GM18505 (cell line): Measurements from ENCODE around the gene NOXA1.
"Not testable (repeated sequence)": the region's sequence is repeated elsewhere in the genome, so short reads cannot be mapped to it uniquely, and the experiment has no call there.

Experiments used
- ATAC-seq: cut with Tn5 transposase; IDR thresholded peaks from one replicate; pipeline ENCODE4 v1.9.1; 2021; ENCODE audit not compliant: unreplicated experiment
- POLR2A ChIP-seq: IDR thresholded peaks from 4 replicates; pipeline ENCODE4 v1.6.1; 2011; ENCODE audit warnings: borderline replicate concordance; ENCODE audit not compliant: insufficient read depth, insufficient read length; ENCODE audit errors: extremely low read depth

Gene NOXA1

DNA sequence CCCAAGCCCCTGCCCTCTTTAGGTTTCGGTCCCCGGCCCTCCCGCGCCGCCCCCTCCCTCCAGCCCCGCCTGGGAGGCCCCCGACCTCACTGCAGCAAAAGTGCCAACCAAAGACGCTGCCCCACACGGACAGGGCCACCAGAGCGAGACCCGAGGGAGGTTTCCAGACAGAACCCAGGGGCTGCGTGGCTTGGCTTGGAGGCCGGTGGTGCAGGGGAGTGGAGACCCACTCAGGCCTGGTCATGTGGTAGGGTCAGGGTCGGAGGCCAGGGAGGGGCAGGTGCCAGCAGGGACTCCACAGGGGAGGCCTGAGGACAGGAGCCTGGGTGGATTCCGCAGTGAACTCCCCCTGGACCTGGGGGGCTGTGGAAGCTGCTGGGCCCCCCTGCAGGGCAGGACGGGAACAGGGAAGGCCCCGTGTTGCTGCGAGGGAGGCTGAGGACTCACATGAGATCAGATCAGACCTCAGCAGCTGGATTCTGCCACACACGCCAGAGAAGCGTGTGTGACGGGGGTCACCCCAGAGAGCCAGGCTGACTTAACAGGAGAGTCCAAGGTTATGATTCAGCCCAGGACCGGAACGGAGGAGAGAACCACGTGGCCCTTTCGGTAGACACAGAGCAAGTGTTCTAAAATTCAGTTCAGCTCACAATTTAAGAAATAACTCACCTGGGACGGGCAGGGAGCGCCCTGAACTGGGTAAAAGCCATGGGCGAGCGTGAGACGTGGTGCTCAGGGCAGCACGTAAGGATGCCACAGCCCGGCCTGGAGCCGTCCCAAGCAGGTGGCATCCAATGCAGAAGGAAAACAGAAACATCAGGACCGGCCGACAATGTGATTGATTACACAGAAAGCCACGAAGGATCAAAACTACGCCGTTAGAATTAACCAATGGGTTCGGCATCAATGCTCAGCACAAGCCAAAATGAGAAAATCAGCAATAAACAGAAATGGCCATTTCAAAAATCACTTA lies 39.1 kb upstream of the NOXA1 start:
- no peak for ATAC-seq
- no peak for TF ChIP-seq POLR2A

DNA sequence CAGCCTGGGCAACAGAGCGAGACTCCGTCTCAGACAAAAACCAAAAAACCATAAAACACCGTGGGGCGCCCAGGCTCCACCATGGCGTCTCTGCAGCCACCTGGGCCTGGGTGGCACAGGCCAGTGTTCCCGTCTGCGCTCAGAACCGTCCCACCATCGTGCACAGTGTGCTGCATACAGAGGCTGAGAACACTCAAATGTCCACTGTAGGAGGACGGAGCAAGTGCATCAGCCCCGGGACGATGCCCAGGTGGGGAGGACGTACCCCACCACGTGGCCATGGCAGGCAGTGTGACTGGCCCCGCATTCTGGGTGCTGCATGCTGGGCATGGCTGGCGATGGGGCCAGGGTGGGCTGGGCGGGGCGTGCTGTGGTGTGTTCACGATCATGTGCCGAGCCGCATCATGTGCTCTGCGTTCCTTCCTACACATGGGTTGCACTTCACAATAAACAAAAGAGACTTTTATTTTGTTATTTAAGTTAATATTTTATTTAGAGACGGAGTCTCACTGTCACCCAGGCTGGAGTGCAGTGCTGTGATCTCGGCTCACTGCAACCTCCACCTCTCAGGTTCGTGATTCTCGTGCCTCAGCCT lies 38.0 kb upstream of the NOXA1 start:
- TF ChIP-seq POLR2A: no peak
- no peak for ATAC-seq

- ATAC-seq: not testable (repeated sequence)
Measured at GRCh38 chr9:137386507-137387113, 36.6 kb upstream of the NOXA1 start.

DNA sequence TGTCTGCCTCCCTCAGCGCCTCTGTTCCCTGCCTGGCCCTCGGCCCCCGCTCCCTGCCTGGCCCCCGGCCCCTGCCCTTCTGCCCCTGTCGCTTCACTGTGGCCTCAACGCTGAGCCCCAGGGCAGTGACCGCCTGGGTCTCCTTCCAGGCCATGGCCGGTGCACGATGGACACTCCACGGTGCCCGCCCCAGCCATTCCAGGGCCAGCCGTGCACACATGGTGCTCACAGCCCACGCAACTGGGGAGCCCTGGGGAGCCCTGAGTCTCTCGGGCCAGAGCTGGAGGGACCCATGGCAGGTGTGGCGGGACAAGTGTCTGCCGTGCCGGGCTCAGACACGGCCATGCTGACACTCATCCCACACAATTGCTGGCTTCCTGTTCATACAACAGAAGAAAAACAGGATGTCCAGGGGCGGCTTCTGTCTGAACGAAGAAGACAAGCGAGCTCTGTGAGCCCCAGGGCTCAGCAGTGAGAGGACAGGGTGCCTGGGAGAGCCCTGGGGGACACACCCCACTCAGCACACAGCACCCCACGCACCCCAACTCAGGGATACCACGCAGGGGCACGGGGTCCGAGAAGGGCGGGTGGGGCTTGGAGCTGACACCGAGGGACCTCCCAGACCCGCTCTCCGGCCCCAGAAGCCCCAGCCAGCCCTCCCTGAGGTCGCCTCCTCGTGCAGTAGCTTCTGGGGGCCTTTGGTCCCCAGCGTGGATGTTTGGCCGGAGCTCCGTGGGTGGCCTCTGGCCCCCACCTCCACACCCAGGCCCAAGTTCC lies 35.9 kb upstream of the NOXA1 start:
- no peak for TF ChIP-seq POLR2A
- ATAC-seq: no peak

DNA sequence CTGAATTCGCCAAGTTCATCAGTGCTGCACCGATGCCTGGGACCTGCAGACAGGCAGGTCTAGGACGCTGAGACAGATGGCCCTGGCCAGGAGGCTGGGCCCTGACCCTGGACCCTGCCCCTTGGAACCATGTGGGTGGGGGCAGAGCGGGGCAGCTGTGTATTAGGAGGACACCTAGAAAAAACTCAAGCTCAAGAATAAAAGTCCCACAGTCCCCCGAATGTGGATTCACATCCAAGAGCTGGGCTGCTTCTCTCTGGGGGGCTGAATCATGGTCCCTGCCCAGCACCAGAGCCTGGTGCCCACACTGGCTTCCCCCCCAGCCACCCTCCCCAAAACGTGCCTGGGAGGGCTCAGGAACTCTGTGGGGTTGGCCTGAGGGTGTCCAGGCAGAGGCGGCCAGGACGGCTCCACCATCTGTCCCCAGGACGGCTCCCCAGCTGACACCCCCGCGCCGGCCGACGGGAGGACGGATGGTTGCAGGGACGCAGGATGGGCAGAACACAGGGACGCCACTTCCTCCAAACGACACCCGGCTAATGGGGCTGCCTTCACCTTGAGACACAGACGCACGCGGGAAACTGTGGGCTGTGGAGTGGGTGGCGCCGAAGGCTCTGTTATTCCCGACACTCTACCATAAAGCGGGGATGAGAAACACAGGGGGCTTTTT lies 35.2 kb upstream of the NOXA1 start:
- ATAC-seq: no peak
- TF ChIP-seq POLR2A: no peak

DNA sequence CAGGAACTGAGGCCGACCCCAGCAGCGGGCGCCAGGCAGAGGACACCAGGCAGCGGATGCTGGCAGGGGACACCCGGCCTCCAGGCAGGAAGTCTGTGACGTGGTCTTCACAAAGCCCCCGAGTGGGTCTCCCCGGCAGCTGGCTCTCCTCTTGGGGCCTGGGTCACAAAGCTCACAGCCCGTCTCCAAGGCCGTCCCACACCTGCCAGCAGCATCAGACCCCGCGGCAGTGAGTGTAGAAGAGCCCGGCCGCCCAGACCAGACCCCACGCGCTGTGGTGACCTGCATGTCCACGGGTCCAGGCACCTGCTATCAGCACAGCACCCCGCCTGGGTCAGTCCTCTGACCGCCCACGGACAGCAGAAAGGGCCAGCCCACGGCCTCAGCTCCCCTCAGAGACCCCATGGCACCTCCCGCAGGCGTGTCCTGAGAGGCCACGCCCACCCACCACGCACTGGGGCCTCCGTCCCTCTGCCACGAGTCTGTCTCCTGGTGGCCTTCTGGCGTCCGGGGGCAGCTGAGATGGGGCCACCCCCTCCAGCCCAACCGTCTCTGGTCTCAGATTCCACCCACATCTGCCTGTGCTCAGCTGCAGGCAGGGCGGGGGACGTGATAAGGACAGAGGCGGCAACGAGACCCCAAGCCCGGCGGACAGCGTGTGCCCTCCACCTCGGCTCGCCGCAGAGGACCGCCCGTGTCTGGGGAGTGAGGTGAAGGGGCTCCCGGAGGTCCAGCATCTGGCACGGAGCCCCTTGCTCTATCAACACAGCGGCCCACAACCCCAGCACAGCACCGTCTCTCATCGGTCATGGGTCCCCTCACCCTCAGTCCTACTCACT lies 34.4 kb upstream of the NOXA1 start:
- no peak for ATAC-seq
- no peak for TF ChIP-seq POLR2A

DNA sequence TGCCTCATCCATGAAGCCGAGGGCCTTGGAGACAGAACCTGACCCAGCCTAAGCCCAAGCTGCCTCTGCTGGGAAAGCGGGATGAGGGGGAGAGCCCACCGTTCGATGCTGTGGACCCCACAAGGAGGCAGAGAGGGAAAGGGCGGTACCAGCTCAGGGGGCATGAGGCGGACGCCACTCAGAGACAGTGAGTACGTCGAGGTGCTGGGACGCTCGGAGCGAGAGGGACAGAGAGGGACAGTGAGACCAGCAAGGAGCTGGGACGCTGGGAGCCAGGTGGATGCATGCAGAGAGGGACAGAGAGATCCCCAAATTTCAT lies 33.8 kb upstream of the NOXA1 start:
- no peak for ATAC-seq
- no peak for TF ChIP-seq POLR2A

DNA sequence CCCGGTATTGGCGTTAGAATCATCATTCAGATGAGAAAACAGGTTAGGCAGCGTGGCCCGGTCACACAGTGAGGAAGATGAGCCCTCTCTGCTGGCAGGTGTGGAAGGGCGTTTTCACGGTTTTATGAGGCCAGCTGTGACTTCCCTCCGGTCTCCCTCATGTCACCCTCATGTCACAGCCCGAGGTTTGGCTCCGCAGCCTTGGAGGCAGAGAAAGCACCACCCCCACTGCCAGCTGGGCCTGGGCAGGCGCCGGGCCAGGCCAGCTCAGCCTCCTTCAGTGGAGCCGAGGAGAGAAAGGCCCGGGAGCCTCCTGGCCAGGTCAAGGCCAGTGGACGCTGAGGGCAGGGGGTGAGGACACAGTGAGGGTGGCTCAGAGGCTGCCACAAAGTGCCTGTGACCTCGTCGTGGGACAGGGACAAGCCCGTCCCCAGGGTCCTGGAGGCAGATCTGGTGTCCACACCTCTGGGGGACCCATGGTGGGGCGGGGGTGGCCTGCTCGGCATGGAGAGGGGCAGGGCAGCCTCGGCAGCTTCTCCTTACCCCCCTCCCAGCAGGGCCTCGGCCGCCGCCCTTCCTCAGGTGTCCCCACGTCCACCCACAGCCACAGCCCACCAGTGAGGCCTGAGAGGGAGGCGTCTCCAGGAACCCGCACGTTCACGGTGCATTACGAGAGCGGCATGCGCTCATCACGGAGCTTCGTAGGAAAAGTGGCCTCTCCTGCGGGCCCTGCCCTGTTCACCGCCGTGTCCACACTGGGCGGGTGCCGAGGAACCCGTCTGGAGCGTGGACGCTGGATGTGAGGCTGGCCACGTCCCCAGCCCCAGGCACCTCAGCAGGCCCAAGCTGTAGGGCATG lies 32.4 kb upstream of the NOXA1 start:
- no peak for ATAC-seq
- TF ChIP-seq POLR2A: no peak

- ATAC-seq: no peak
- TF ChIP-seq POLR2A: no peak
Measured at GRCh38 chr9:137391411-137391754, 31.8 kb upstream of the NOXA1 start.

- no peak for ATAC-seq
- TF ChIP-seq POLR2A: no peak
Measured at GRCh38 chr9:137392232-137393007, 30.8 kb upstream of the NOXA1 start.
